Right hindlimb (tissue), 1 donor: ENCODE results near the gene MAGEA8.
"Not testable (repeated sequence)": the region's sequence is repeated elsewhere in the genome, so short reads cannot be mapped to it uniquely, and the experiment has no call there.

Experiments used
- DNase-seq: peaks from one replicate; pipeline ENCODE4 v3.0.0-alpha.2; 2018

The MAGEA8 gene

GRCh38 chrX:149881081-149881711 is at the start of gene MAGEA8:
TSS of gene MAGEA8 (plus strand) at chrX:149881183. CDS start at chrX:149884273, 3,090 bp downstream.
- no peak for DNase-seq

GRCh38 chrX:149831473-149831872 is 49.5 kb upstream of the MAGEA8 start:
- DNase-seq: no peak

GRCh38 chrX:149836728-149837127 is 44.3 kb upstream of the MAGEA8 start:
- not testable (repeated sequence) for DNase-seq

- DNase-seq: no peak
These were observed 43.8 kb upstream of the MAGEA8 start for GRCh38 chrX:149837167-149837566.

- no peak for DNase-seq
These were observed 43.3 kb upstream of the MAGEA8 start for GRCh38 chrX:149837639-149838038.

- DNase-seq: no peak
These were observed 39.1 kb upstream of the MAGEA8 start for GRCh38 chrX:149841929-149842328.

- no peak for DNase-seq
These were observed 35.6 kb upstream of the MAGEA8 start for GRCh38 chrX:149845385-149845784.

- no peak for DNase-seq
These were observed 34.2 kb upstream of the MAGEA8 start for GRCh38 chrX:149846789-149847188.

- DNase-seq: no peak
These were observed 32.1 kb upstream of the MAGEA8 start for GRCh38 chrX:149848855-149849254.

GRCh38 chrX:149849787-149850186 is 31.2 kb upstream of the MAGEA8 start:
- no peak for DNase-seq

GRCh38 chrX:149851864-149852263 is 29.1 kb upstream of the MAGEA8 start:
- DNase-seq: no peak

- DNase-seq: no peak
These were observed 27.1 kb upstream of the MAGEA8 start for GRCh38 chrX:149853925-149854324.

- no peak for DNase-seq
These were observed 22.4 kb upstream of the MAGEA8 start for GRCh38 chrX:149858592-149858991.

- DNase-seq: no peak
These were observed 20.5 kb upstream of the MAGEA8 start for GRCh38 chrX:149860445-149860844.

- DNase-seq: no peak
These were observed 15.6 kb upstream of the MAGEA8 start for GRCh38 chrX:149865390-149865789.

- no peak for DNase-seq
These were observed 13.5 kb upstream of the MAGEA8 start for GRCh38 chrX:149867488-149867887.

- no peak for DNase-seq
These were observed 10.1 kb upstream of the MAGEA8 start for GRCh38 chrX:149870840-149871239.

GRCh38 chrX:149871433-149871832 is 9.6 kb upstream of the MAGEA8 start:
- DNase-seq: no peak

- DNase-seq: no peak
These were observed 9.0 kb upstream of the MAGEA8 start for GRCh38 chrX:149871940-149872339.

- DNase-seq: no peak
These were observed 3.8 kb upstream of the MAGEA8 start for GRCh38 chrX:149877157-149877556.

GRCh38 chrX:149877636-149878035 is 3.3 kb upstream of the MAGEA8 start:
- DNase-seq: no peak

GRCh38 chrX:149890828-149891227 is 9.8 kb downstream of the MAGEA8 start:
- DNase-seq: not testable (repeated sequence)

GRCh38 chrX:149898554-149898953 is 17.6 kb downstream of the MAGEA8 start:
- no peak for DNase-seq

- no peak for DNase-seq
These were observed 23.1 kb downstream of the MAGEA8 start for GRCh38 chrX:149903889-149904748.
